A549 (cell line): ENCODE measurements around the gene RAB17. TPM values are rescaled to one million over a fixed set of nuclear protein-coding genes. Genes with fewer than 3 reads are reported as not detected.

Experiments used
- ATAC-seq, 2 experiments: fragments of 200-7000 bp in 1 of 2; fragments of >200 bp in 1 of 2; cut with Nextera tagmentation in 1 of 2; cut with Tn5 transposase in 1 of 2; 3 replicates each; pipeline versions ENCODE4 v1.8.0 to v1.9.1; 2018 to 2020; ENCODE audit warnings: mild to moderate bottlenecking in 1 of 2, moderate library complexity in 1 of 2
- CTCF ChIA-PET: fragments of 300-600 bp; sonication (Branson Sonifier 250); formaldehyde crosslinking; extraction: SDS; loops from one replicate; lab custom pipeline; 2021; ENCODE audit warnings: antibody characterized with exemption, inconsistent platforms; lab: Yijun Ruan, JAX
- POLR2A ChIA-PET: fragments of 350-600 bp; formaldehyde crosslinking; extraction: SDS; loops from one replicate; lab custom pipeline; 2021; ENCODE audit warnings: antibody characterized with exemption, inconsistent platforms; lab: Yijun Ruan, JAX
- DNase-seq, 2 experiments: peaks; one replicate each; pipeline versions ENCODE4 v3.0.0 to v3.0.0-alpha.2; 2011 to 2016; ENCODE audit warnings: low read depth in 1 of 2, low spot score in 1 of 2
- FAIRE-seq: peaks from 2 replicates; lab custom pipeline; 2011; peaks lifted over from hg19 to GRCh38; lab: Jason Lieb, UNC
- H3K27ac ChIP-seq, 2 experiments: fragments of >200 bp; sonication (Bioruptor Twin); formaldehyde crosslinking; 3 replicates each; pipeline ENCODE4 v1.5.1; 2016 to 2017
- H3K4me1 ChIP-seq: fragments of >200 bp; sonication (Bioruptor Twin); formaldehyde crosslinking; 3 replicates; pipeline ENCODE4 v1.6.1; 2016
- H3K4me2 ChIP-seq: fragments of >200 bp; sonication (Bioruptor Twin); formaldehyde crosslinking; 3 replicates; pipeline ENCODE4 v1.6.1; 2016
- H3K4me3 ChIP-seq: fragments of >200 bp; sonication (Bioruptor Twin); formaldehyde crosslinking; 3 replicates; pipeline ENCODE4 v1.5.1; 2016
- H3K9me3 ChIP-seq: fragments of >200 bp; sonication (Bioruptor Twin); formaldehyde crosslinking; 3 replicates; pipeline ENCODE4 v1.6.1; 2016
- ATOH8 ChIP-seq: fragments of 250-450 bp; sonication (Bioruptor Pico); IDR thresholded peaks from 2 replicates; pipeline ENCODE4 v1.5.0; 2020; ENCODE audit warnings: low read depth, mild to moderate bottlenecking, moderate library complexity
- CBX2 ChIP-seq: fragments of 200-600 bp; sonication (generic); IDR thresholded peaks from 2 replicates; pipeline ENCODE4 v1.6.1; 2016; ENCODE audit warnings: low read depth, mild to moderate bottlenecking, borderline replicate concordance
- CHD2 ChIP-seq: fragments of 150-350 bp; IDR thresholded peaks from 2 replicates; pipeline ENCODE4 v1.6.1; 2014; ENCODE audit warnings: low read length; ENCODE audit not compliant: partially characterized antibody
- CTCF ChIP-seq: fragments of >200 bp; sonication (Bioruptor Twin); formaldehyde crosslinking; IDR thresholded peaks from 3 replicates; pipeline ENCODE4 v1.5.1; 2016
- EHF ChIP-seq: fragments of 250-450 bp; sonication (Bioruptor Pico); IDR thresholded peaks from 2 replicates; pipeline ENCODE4 v1.5.0; 2020; ENCODE audit warnings: mild to moderate bottlenecking
- EHMT2 ChIP-seq: fragments of 200-600 bp; sonication (generic); IDR thresholded peaks from 2 replicates; pipeline ENCODE4 v1.6.1; 2016; ENCODE audit warnings: antibody characterized with exemption, low read depth, mild to moderate bottlenecking, moderate library complexity
- ESRRA ChIP-seq: fragments of 150-350 bp; IDR thresholded peaks from 2 replicates; pipeline ENCODE4 v1.6.1; 2014; ENCODE audit warnings: mild to moderate bottlenecking, low read length, borderline replicate concordance
- FOSB ChIP-seq: fragments of 250-450 bp; sonication (Bioruptor Pico); IDR thresholded peaks from 2 replicates; pipeline ENCODE4 v1.5.0; 2020; ENCODE audit warnings: mild to moderate bottlenecking, moderate library complexity
- GATA3 ChIP-seq: IDR thresholded peaks from 2 replicates; pipeline ENCODE4 v1.6.1; 2012; ENCODE audit warnings: borderline replicate concordance
- HEYL ChIP-seq: fragments of 250-450 bp; sonication (Bioruptor Pico); IDR thresholded peaks from 2 replicates; pipeline ENCODE4 v1.8.0; 2021; ENCODE audit warnings: mild to moderate bottlenecking, moderate library complexity
- HOXA7 ChIP-seq: fragments of 250-450 bp; sonication (Bioruptor Pico); IDR thresholded peaks from 2 replicates; pipeline ENCODE4 v1.5.0; 2020; ENCODE audit warnings: mild to moderate bottlenecking, moderate library complexity
- HOXB5 ChIP-seq: fragments of 250-450 bp; sonication (Bioruptor Pico); IDR thresholded peaks from 2 replicates; pipeline ENCODE4 v1.5.0; 2020; ENCODE audit warnings: mild to moderate bottlenecking, moderate library complexity
- KDM1A ChIP-seq: fragments of 200-600 bp; sonication (generic); IDR thresholded peaks from 2 replicates; pipeline ENCODE4 v1.6.1; 2016; ENCODE audit warnings: low read depth, mild to moderate bottlenecking
- KDM5A ChIP-seq: fragments of 200-600 bp; sonication (generic); IDR thresholded peaks from 2 replicates; pipeline ENCODE4 v1.6.1; 2016; ENCODE audit warnings: antibody characterized with exemption, mild to moderate bottlenecking
- MAX ChIP-seq: IDR thresholded peaks from 2 replicates; pipeline ENCODE4 v1.6.1; 2012
- MAZ ChIP-seq: fragments of 150-350 bp; IDR thresholded peaks from 2 replicates; pipeline ENCODE4 v1.6.1; 2014; ENCODE audit warnings: antibody characterized with exemption, low read depth, low read length, borderline replicate concordance
- NFE2L2 ChIP-seq: fragments of 150-350 bp; conservative IDR thresholded peaks from 2 replicates; pipeline ENCODE4 v1.6.1; 2014; ENCODE audit warnings: low read length
- NPAS2 ChIP-seq: fragments of 250-450 bp; sonication (Bioruptor Pico); IDR thresholded peaks from 2 replicates; pipeline ENCODE4 v1.8.0; 2022; ENCODE audit warnings: mild to moderate bottlenecking, moderate library complexity, borderline replicate concordance
- NR3C1 ChIP-seq: fragments of >200 bp; sonication (Bioruptor Twin); formaldehyde crosslinking; IDR thresholded peaks from 3 replicates; pipeline ENCODE4 v1.6.1; 2017
- PHF8 ChIP-seq: fragments of 200-600 bp; sonication (generic); IDR thresholded peaks from 2 replicates; pipeline ENCODE4 v1.6.1; 2016; ENCODE audit warnings: low read depth, mild to moderate bottlenecking, antibody characterized with exemption, moderate library complexity, borderline replicate concordance
- RAD21 ChIP-seq, 2 experiments: fragments of >200 bp in 1 of 2; sonication (Bioruptor Twin) in 1 of 2; formaldehyde crosslinking in 1 of 2; IDR thresholded peaks in 1 of 2; conservative IDR thresholded peaks in 1 of 2; 2 replicates in 1 of 2; 3 replicates in 1 of 2; pipeline ENCODE4 v1.6.1; 2012 to 2018; ENCODE audit warnings: inconsistent platforms in 1 of 2
- RARB ChIP-seq: fragments of 250-450 bp; sonication (Bioruptor Pico); IDR thresholded peaks from 2 replicates; pipeline ENCODE4 v1.8.0; 2021; ENCODE audit warnings: mild to moderate bottlenecking, moderate library complexity
- RCOR1 ChIP-seq: fragments of 150-350 bp; IDR thresholded peaks from 2 replicates; pipeline ENCODE4 v1.6.1; 2014; ENCODE audit warnings: antibody characterized with exemption, low read length, low read depth
- RNF2 ChIP-seq: fragments of 200-600 bp; sonication (generic); IDR thresholded peaks from 2 replicates; pipeline ENCODE4 v1.6.1; 2016; ENCODE audit warnings: low read depth, mild to moderate bottlenecking, antibody characterized with exemption, moderate library complexity, borderline replicate concordance
- SMC3 ChIP-seq: fragments of >200 bp; sonication (Bioruptor Twin); formaldehyde crosslinking; IDR thresholded peaks from 3 replicates; pipeline ENCODE4 v1.6.1; 2018; ENCODE audit warnings: inconsistent platforms
- SREBF2 ChIP-seq: fragments of 450-650 bp; IDR thresholded peaks from 2 replicates; pipeline ENCODE4 v1.6.1; 2014; ENCODE audit warnings: mild to moderate bottlenecking, moderate library complexity
- ZNF302 ChIP-seq: fragments of 250-450 bp; sonication (Bioruptor Pico); IDR thresholded peaks from 2 replicates; pipeline ENCODE4 v1.9.0; 2021; ENCODE audit warnings: inconsistent platforms, mild to moderate bottlenecking, moderate library complexity
- WGBS: methylation state at CpG from one replicate; pipeline ENCODE4 v1.1.6; 2017; ENCODE audit errors: missing lambda C conversion rate; 5-methylcytosine and 5-hydroxymethylcytosine counted together
- polyA plus RNA-seq, 4 experiments: library from polyadenylated mRNA; depleted of rRNA in 3 of 4; stranded (reverse); fragments of >200 nt; fragmentation: RNase III in 1 of 4; extraction: RNeasy Plus Mini Kit Qiagen cat#74134 plus additional on column Dnase treatment in 1 of 4; gene quantifications; 2 replicates in 3 of 4; 3 replicates in 1 of 4; pipeline ENCODE4 v1.2.3, GENCODE V29; 2011 to 2017

Gene RAB17
- polyA plus RNA-seq, 2 of the 4 experiments (the other 2 are of a cell fraction), result 0.44 to 2.2 TPM

- TF ChIP-seq HOXB5 (no peak), EHF (CRISPR knock-in tag) (no peak), HEYL (CRISPR knock-in tag) (no peak), ESRRA (no peak), KDM1A (no peak), EHMT2 (no peak), ATOH8 (CRISPR knock-in tag) (no peak), CHD2 (no peak)
Observed at GRCh38 chr2:237625777-237626176, 35.2 kb upstream of the RAB17 start (continued).

- ChIA-PET CTCF (interaction anchor here (0.7 to 1.6 kb wide), 2 partner anchors 48 to 120 kb away, joined by 4 read pairs; no protein-coding TSS in a partner anchor), POLR2A (no interaction called here)
- FAIRE-seq (no peak), DNase-seq (no peak), ATAC-seq (peak in 1 of 2 experiments; percentile 5; a peak in 1 of 6 replicates)
- no peak for TF ChIP-seq MAZ
- no peak for TF ChIP-seq RNF2
- no peak for TF ChIP-seq RARB (CRISPR knock-in tag)
- no peak for TF ChIP-seq NFE2L2
- TF ChIP-seq GATA3, result no peak
- no peak for TF ChIP-seq ZNF302 (CRISPR knock-in tag)
- no peak for TF ChIP-seq CBX2
- TF ChIP-seq NR3C1, result no peak
- no peak for TF ChIP-seq MAX
- TF ChIP-seq SMC3, result no peak
- no peak for TF ChIP-seq HOXA7 (CRISPR knock-in tag)
- no peak for TF ChIP-seq FOSB (CRISPR knock-in tag)
- TF ChIP-seq HEYL (CRISPR knock-in tag), result no peak
- TF ChIP-seq NPAS2 (CRISPR knock-in tag), result no peak
- no peak for TF ChIP-seq RCOR1
- TF ChIP-seq CTCF, result no peak
- no peak for TF ChIP-seq KDM5A
- TF ChIP-seq EHMT2, result no peak
- 88% methylated on average over 10 of the region's 10 CpGs for WGBS
- Histone ChIP-seq H3K4me2 (no peak overlapping the region), H3K9me3 (no peaks in the 10 kb centered on the region), H3K4me3 (no peak overlapping the region), H3K27ac (no peak overlapping the region), H3K4me1 (peaks cover 7% of the 10 kb centered on the region; the same call in 1 of the 3 replicates)
Observed at GRCh38 chr2:237625216-237625705, 34.7 kb upstream of the RAB17 start.

- peaks cover 7% of the 10 kb centered on the region; the same call in 1 of the 3 replicates for H3K4me1 ChIP-seq
- H3K4me2 ChIP-seq, result no peak overlapping the region
- DNase-seq (no peak), FAIRE-seq (no peak), ATAC-seq (peak in 1 of 2 experiments; percentile 26; a peak in 2 of 6 replicates)
- H3K4me3 ChIP-seq, result no peak overlapping the region
- CTCF ChIA-PET, result interaction anchor here (0.6 kb wide), 1 partner anchor 99 kb away, joined by 4 read pairs; no protein-coding TSS in a partner anchor
- 84% methylated on average over 6 of the region's 6 CpGs for WGBS
- POLR2A ChIA-PET, result no interaction called here
- TF ChIP-seq RAD21 (conservative IDR thresholded peaks at IDR 0.05 in 1 of 2, IDR thresholded peaks at IDR 0.05 in 1 of 2) (0 out of 5 replicates have a peak, but pooled peaks of 1 of the 2 experiments have one; percentile 12), SREBF2 (no peak), FOSB (CRISPR knock-in tag) (no peak), ZNF302 (CRISPR knock-in tag) (no peak), EHF (CRISPR knock-in tag) (no peak), PHF8 (no peak)
- no peak overlapping the region for H3K27ac ChIP-seq
- H3K9me3 ChIP-seq, result no peaks in the 10 kb centered on the region
Observed at GRCh38 chr2:237624565-237624964, 34.0 kb upstream of the RAB17 start.
